Esophagus squamous epithelium (tissue), 4 donors: ENCODE measurements around the gene TRPT1.

Experiments used
- POLR2A ChIP-seq, 4 donors: fragments of 450-650 bp; IDR thresholded peaks; one replicate each; pipeline ENCODE4 v1.6.1; 2017; ENCODE audit warnings: antibody characterized with exemption in 4 of 4, mild to moderate bottlenecking in 4 of 4, moderate library complexity in 3 of 4
- TF ChIP-seq, protein P1 (sequence below), 6 experiments: fragments of 450-650 bp in 4 of 6; fragments of 200-600 bp in 2 of 6; sonication (generic) in 2 of 6; IDR thresholded peaks; one replicate each; pipeline ENCODE4 v1.5.1; 2016 to 2019; ENCODE audit warnings: antibody characterized with exemption in 6 of 6, mild to moderate bottlenecking in 4 of 6, moderate library complexity in 4 of 6

DNA sequence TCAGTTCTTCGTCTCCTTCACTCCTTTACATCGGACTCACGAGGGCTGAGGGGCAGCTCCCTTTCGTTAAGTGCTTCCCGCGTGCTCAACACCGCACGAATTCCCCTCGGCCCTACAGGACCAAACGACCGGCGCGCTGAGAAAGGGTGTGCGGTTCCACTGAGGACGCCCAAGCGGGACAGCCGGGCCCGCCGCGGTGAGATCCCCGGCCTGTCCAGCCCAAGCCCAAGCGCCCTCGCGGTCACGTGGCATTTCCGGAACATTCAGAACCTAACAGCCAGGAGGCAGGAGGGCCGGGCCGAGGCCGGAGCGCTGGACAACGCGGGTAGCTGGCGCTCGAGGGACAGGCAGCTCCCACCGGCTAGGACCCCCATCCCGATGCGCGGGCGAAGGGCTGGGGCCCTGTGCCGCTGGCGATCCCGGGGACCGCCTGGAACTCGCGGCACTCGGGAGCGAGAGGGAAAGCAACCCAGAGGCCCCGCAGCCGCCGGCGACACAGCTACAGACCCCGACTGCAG is 40.8 kb downstream of the TRPT1 start:
- TF ChIP-seq, protein P1, sequence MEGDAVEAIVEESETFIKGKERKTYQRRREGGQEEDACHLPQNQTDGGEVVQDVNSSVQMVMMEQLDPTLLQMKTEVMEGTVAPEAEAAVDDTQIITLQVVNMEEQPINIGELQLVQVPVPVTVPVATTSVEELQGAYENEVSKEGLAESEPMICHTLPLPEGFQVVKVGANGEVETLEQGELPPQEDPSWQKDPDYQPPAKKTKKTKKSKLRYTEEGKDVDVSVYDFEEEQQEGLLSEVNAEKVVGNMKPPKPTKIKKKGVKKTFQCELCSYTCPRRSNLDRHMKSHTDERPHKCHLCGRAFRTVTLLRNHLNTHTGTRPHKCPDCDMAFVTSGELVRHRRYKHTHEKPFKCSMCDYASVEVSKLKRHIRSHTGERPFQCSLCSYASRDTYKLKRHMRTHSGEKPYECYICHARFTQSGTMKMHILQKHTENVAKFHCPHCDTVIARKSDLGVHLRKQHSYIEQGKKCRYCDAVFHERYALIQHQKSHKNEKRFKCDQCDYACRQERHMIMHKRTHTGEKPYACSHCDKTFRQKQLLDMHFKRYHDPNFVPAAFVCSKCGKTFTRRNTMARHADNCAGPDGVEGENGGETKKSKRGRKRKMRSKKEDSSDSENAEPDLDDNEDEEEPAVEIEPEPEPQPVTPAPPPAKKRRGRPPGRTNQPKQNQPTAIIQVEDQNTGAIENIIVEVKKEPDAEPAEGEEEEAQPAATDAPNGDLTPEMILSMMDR (IDR thresholded peaks at IDR 0.05), result peak in 5 of 6 experiments; percentile 28 to 59 (median 52)
- peak in 3 of 4 donors; percentile 61 to 98 (median 98) for TF ChIP-seq POLR2A (IDR thresholded peaks at IDR 0.05)
